ENCODE measurements around the gene GDPD3.

GRCh38 chr16:30064729-30065101 lies 48.6 kb downstream of the GDPD3 start:
- no peak for TF ChIP-seq CTCF (IDR thresholded peaks at IDR 0.05)
- no peak for TF ChIP-seq POLR2A (IDR thresholded peaks at IDR 0.05)
- no peak for TF ChIP-seq POLR2AphosphoS5 (IDR thresholded peaks at IDR 0.05; ENCODE audit: insufficient read depth in 1 of 2, low read depth in 1 of 2)

Measured in vagina (tissue), 2 donors.